Neural progenitor cell (in vitro differentiated cells): ENCODE data around the gene PRRT2.

ENCODE experiments used
- CTCF ChIP-seq: fragments of 200-600 bp; sonication (generic); IDR thresholded peaks from 2 replicates; pipeline ENCODE4 v1.5.1; 2017; ENCODE audit warnings: antibody characterized with exemption, mild to moderate bottlenecking
- EZH2 ChIP-seq: fragments of 200-600 bp; sonication (generic); IDR thresholded peaks from 2 replicates; pipeline ENCODE4 v1.6.1; 2017; ENCODE audit warnings: antibody characterized with exemption, mild to moderate bottlenecking, moderate library complexity
- EZH2phosphoT487 ChIP-seq: fragments of 200-600 bp; sonication (generic); IDR thresholded peaks from 2 replicates; pipeline ENCODE4 v1.6.1; 2017; ENCODE audit warnings: antibody characterized with exemption

GRCh38 chr16:29807426-29808218 lies 4.4 kb upstream of the PRRT2 start:
- TF ChIP-seq EZH2phosphoT487 (no peak), CTCF (peak; percentile 55), EZH2 (no peak)
